ENCODE results near the gene STING1. TPM values are rescaled to one million over a fixed set of nuclear protein-coding genes. Genes with fewer than 3 reads are reported as not detected.
A peak's percentile ranks its signal among the peaks of the same experiment; 100 is the strongest.
"Not testable (repeated sequence)": the region's sequence is repeated elsewhere in the genome, so short reads cannot be mapped to it uniquely, and the experiment has no call there.

STING1 gene
- total RNA-seq, 1 donor from 2014 or later, result 36.9 TPM

- no peak for DNase-seq
These were observed 18.8 kb upstream of the STING1 start for GRCh38 chr5:139501381-139501780.

GRCh38 chr5:139495638-139496435 lies 13.3 kb upstream of the STING1 start:
- DNase-seq, result peak; percentile 83

- peak; percentile 64 for DNase-seq
These were observed 12.3 kb upstream of the STING1 start for GRCh38 chr5:139494832-139495231.

GRCh38 chr5:139494256-139494655 lies 11.7 kb upstream of the STING1 start:
- DNase-seq, result no peak

- DNase-seq, result no peak
These were observed 10.2 kb upstream of the STING1 start for GRCh38 chr5:139492700-139493192.

GRCh38 chr5:139488260-139488659 lies 5.7 kb upstream of the STING1 start:
- no peak for DNase-seq

GRCh38 chr5:139486201-139486600 lies 3.6 kb upstream of the STING1 start:
- no peak for DNase-seq

GRCh38 chr5:139482890-139483208 lies 291 bp upstream of the STING1 start:
- DNase-seq, result not testable (repeated sequence)

- DNase-seq, result peak; percentile 57
These were observed 943 bp downstream of the STING1 start for GRCh38 chr5:139481580-139482049.

GRCh38 chr5:139481122-139481533 lies 1.4 kb downstream of the STING1 start:
- DNase-seq, result no peak

- DNase-seq, result not testable (repeated sequence)
These were observed 2.8 kb downstream of the STING1 start for GRCh38 chr5:139479729-139480128.

- DNase-seq, result not testable (repeated sequence)
These were observed 3.7 kb downstream of the STING1 start for GRCh38 chr5:139478657-139479423.

- no peak for DNase-seq
These were observed 6.5 kb downstream of the STING1 start for GRCh38 chr5:139475865-139476617.

- DNase-seq, result no peak
These were observed 7.4 kb downstream of the STING1 start for GRCh38 chr5:139474890-139475791.

- DNase-seq, result peak; percentile 60
These were observed 9.0 kb downstream of the STING1 start for GRCh38 chr5:139473565-139473964.

- peak; percentile 63 for DNase-seq
These were observed 9.5 kb downstream of the STING1 start for GRCh38 chr5:139473105-139473504.

- DNase-seq, result no peak
These were observed 10.1 kb downstream of the STING1 start for GRCh38 chr5:139472386-139473030.

- DNase-seq, result no peak
These were observed 11.7 kb downstream of the STING1 start, which contains the start of gene SMIM33 for GRCh38 chr5:139470821-139471300. SMIM33 (plus strand) TSS chr5:139471004; CDS start chr5:139471122, 118 bp downstream.

GRCh38 chr5:139468421-139468931 lies 14.1 kb downstream of the STING1 start:
- DNase-seq, result peak; percentile 10

- DNase-seq, result peak; percentile 91
These were observed 19.8 kb downstream of the STING1 start, which contains the start of gene ECSCR for GRCh38 chr5:139462586-139463276. ECSCR (minus strand) TSS chr5:139462743; CDS start chr5:139462670, 73 bp downstream.

Data from dermis blood vessel endothelial cell (primary cell).